HG03175 (cell line): Measurements from ENCODE around the gene CACNA1S.

Experiments
- ATAC-seq: cut with Tn5 transposase; IDR thresholded peaks from one replicate; pipeline ENCODE4 v1.9.1; 2021; ENCODE audit warnings: mild to moderate bottlenecking, moderate library complexity; ENCODE audit not compliant: unreplicated experiment

Gene CACNA1S

DNA sequence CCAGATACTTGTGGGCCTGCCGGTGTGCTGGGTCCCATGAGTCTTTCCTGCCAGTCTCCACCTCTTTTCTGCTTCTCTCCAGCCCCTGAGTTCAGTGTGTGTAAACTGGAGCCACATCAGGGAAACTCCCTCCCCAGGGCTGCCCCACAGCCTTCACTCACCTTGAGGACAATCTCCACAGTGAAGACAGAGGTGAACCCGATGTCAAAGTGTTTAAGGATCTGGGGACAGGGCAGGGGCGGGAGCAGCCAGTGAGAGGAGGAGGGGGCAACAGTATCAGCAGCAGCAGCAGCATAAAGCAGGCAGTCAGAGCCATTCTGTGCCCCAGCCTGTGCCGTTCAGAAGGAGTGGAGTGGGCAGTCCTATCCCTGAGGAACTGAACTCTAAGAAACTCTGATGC lies 43.2 kb downstream of the CACNA1S start:
- ATAC-seq, result no peak

DNA sequence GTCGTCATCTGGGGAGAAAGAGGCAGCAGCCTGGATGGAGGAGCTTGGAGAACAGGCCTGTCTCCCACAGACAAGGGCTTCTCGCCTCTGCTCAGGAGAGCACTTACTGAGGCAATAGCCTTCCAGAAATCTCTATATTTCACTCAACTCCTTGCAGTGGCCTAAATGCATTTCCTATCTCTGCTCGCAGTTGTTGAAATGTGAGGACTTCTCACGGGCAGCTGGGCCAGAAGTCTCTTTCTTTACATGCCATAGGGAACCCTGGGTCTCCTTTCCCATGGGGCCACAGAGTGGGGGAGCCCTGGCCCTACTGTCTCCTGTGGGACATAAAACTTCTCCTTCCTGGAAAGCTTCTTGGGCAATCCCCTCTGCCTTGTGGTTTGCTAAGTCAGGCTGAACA lies 45.2 kb downstream of the CACNA1S start:
- ATAC-seq, result no peak

- ATAC-seq, result no peak
Observed at GRCh38 chr1:201065686-201066085, 46.5 kb downstream of the CACNA1S start.

DNA sequence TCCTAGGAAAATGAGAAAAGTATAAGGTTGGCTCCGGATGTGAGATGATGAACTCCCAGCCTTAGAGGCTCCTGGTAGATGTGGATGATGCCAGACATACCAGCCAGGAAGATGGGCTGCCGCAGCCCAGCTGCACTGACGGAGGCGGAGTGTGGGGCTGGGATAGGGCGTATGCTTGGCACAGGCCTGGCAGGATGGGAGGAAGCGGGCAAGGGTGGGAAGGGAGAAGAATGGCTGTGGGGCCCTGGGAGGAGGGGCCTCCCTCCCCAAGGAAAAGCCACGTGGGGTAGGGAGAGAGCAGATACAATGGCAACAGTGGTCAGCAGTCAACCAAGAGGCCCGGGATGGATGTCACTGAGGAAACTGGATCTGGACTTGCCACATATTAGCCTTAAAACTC lies 47.4 kb downstream of the CACNA1S start:
- ATAC-seq, result no peak

- no peak for ATAC-seq
Observed at GRCh38 chr1:201063145-201063544, 49.1 kb downstream of the CACNA1S start.

GRCh38 chr1:201062511-201063091 lies 49.6 kb downstream of the CACNA1S start:
- ATAC-seq, result no peak

GRCh38 chr1:201061886-201062285 lies 50.3 kb downstream of the CACNA1S start:
- no peak for ATAC-seq

DNA sequence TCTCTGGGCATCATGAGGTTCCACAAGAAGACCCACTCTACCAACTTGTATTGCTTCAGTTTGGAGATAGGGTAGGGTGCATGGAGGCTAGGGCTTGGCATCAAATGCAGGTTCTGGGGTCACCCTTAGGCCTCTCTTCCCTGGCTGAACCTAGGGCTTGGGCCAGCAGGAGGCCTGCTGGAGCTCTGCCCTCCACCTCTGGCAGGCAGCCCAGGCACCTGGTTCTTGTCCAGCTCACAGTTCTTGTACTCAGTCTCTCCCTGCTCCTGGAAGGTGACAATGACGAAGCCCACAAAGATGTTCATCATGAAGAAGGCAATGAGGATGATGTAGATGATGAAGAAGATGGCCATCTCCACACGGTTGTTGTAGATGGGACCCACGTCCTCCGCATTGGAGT lies 51.2 kb downstream of the CACNA1S start:
- no peak for ATAC-seq

DNA sequence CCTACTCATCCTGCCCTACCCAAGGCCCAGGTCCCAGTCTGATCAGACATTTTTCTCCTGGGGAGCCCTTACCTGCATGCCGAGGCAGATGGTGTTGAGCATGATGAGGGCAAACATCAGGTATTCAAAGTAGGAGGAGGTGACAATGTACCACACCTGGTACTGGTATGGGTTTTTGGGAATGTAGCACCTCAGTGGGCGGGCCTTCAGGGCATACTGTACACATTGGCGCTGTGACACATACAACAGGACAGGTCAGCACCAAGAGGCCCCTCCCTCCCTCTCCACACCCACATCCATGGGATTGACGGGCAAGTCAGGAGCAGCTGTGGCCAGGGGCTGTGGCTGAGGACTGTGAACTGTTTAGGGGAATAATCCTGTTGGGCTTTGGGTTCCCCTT lies 51.6 kb downstream of the CACNA1S start:
- no peak for ATAC-seq

- no peak for ATAC-seq
Observed at GRCh38 chr1:201059871-201060555, 52.2 kb downstream of the CACNA1S start.

DNA sequence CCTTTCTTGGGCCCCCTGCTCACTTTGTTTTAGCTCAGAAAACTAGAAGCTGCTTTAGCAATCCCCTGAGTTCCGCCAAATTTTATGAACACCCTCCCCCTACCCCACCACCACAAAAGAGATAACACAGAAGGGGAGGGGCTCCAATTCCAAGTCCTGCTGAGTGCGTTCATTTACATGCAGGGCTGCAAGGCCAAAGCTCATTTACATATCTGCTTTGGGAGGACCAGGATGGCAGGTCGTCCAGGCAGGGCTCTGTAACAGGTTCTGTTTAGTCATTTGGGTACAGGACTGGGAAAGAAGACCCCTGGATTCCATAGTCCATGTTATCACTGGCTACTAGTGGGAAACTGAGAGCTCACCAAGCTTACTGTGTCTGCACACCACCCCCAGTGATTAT lies 52.8 kb downstream of the CACNA1S start:
- no peak for ATAC-seq

- no peak for ATAC-seq
Observed at GRCh38 chr1:201054091-201054543, 58.1 kb downstream of the CACNA1S start.

GRCh38 chr1:201053155-201053860 lies 58.9 kb downstream of the CACNA1S start:
- ATAC-seq, result no peak

- no peak for ATAC-seq
Observed at GRCh38 chr1:201051399-201051798, 60.8 kb downstream of the CACNA1S start.

DNA sequence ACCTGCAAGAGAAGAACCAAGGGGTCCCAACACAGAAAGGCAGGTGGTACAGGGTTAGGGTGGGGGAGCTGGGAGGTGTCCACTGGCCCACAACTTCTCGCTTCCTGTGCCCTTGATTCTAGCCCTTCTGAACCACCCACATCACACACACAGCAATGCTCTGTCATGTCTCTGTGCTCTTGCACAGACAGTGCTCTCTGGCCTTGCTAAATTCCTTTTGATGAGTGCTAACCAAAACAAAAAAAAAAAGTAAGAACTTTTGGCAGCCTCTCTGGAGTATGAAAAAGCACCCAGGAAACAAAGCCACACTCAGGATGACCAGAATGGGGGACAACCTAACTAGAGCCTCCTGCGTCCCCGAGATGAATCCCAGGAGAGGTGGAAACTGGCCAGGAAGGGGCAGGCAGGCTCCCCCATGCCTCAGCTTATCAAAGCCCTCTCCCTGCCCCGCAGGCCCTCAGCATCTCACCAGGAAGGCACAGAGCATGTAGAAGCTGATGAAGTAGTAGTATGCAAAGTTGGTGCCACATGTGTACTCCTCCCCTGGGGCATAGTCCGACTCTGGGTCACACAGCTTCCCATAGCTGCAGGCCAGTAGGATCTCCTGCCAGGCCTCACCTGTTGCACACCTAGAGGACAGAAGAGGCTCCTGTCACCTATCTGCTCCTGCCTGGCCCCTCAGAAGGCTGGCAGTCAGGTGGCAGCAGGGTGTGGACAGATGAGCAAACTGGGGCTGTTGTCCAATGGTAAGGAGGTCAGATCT lies 61.5 kb downstream of the CACNA1S start:
- no peak for ATAC-seq

DNA sequence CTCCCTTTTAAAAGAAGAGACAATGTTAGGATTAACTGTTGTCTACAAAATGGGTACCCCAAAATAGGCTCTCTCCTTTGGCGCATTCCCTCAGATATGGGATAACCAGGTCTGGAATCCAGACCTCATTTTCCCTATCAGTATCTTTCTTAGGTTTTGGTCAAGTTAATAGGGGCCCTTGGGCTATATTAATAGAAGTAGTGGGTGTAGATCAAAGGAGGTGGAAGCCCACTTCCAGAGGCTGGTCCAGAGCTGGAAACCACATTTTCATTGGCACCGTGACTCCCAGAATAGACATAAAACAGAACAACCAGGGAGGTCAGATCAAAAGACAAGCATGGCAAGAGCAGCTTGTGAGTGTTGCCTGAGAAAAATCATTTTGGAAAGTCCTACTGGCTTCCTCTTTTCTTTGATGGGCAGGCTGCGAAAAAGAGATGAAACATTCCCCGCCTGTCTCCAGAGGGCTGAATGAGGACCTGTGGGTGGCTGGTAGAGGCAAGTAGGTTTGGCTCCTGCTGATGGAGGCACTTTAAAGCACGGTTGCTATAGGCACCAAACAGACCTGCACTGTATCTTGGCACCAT lies 62.9 kb downstream of the CACNA1S start:
- ATAC-seq, result no peak

GRCh38 chr1:201048521-201048920 lies 63.7 kb downstream of the CACNA1S start:
- ATAC-seq, result no peak

GRCh38 chr1:201044119-201044518 lies 68.1 kb downstream of the CACNA1S start:
- ATAC-seq, result no peak

- ATAC-seq, result peak; percentile 71
Observed at GRCh38 chr1:201042779-201043461, 69.3 kb downstream of the CACNA1S start.

- no peak for ATAC-seq
Observed at GRCh38 chr1:201041011-201041410, 71.2 kb downstream of the CACNA1S start.
